ENCODE measurements around the gene KCNK2. TPM values are rescaled to one million over a fixed set of nuclear protein-coding genes. Genes with fewer than 3 reads are reported as not detected.

KCNK2 gene
- total RNA-seq, 1 experiment from 2014 or later, result 5.7 TPM

GRCh38 chr1:215243345-215244054, 161.0 kb downstream of the KCNK2 start:
- BruUV-seq (replicated peaks), result no TSS peak
- DNase-seq (ENCODE audit: unreplicated experiment), result no peak
- no peaks in the 10 kb centered on the region for H3K9me3 Mint-ChIP-seq (ENCODE audit: unreplicated experiment)
- no peak overlapping the region for H3K27ac Mint-ChIP-seq (ENCODE audit: low read depth, unreplicated experiment)
- H3K27me3 Mint-ChIP-seq (ENCODE audit: insufficient read depth, unreplicated experiment), result no peaks in the 10 kb centered on the region
- TF ChIP-seq CTCF (IDR thresholded peaks at IDR 0.05; ENCODE audit: unreplicated experiment), result no peak
- H3K4me3 Mint-ChIP-seq (ENCODE audit: unreplicated experiment), result no peak overlapping the region
- intact Hi-C loops (cut with micrococcal nuclease), result no loop called here
- H3K4me1 Mint-ChIP-seq (ENCODE audit: insufficient read depth, unreplicated experiment), result peaks cover 18% of the 10 kb centered on the region
- ChIA-PET POLR2A (interaction anchor here (0.6 to 0.7 kb wide), 2 partner anchors 34 to 166 kb away, joined by 3 read pairs; no protein-coding TSS in a partner anchor), CTCF (interaction anchor here (0.6 to 2.1 kb wide), 3 partner anchors 13 to 881 kb away, joined by 3 to 8 read pairs (median 3); no protein-coding TSS in a partner anchor)
- H3K36me3 Mint-ChIP-seq (ENCODE audit: insufficient read depth, unreplicated experiment), result no peaks in the 10 kb centered on the region

GRCh38 chr1:215250913-215251312, 168.4 kb downstream of the KCNK2 start:
- Mint-ChIP-seq H3K27ac (ENCODE audit: low read depth, unreplicated experiment) (no peak overlapping the region), H3K27me3 (ENCODE audit: insufficient read depth, unreplicated experiment) (no peaks in the 10 kb centered on the region), H3K4me3 (ENCODE audit: unreplicated experiment) (no peak overlapping the region), H3K4me1 (ENCODE audit: insufficient read depth, unreplicated experiment) (no peaks in the 10 kb centered on the region), H3K9me3 (ENCODE audit: unreplicated experiment) (peaks cover 6% of the 10 kb centered on the region), H3K36me3 (ENCODE audit: insufficient read depth, unreplicated experiment) (no peaks in the 10 kb centered on the region)
- no TSS peak for BruUV-seq (replicated peaks)
- ChIA-PET POLR2A (no interaction called here), CTCF (no interaction called here)
- TF ChIP-seq CTCF (IDR thresholded peaks at IDR 0.05; ENCODE audit: unreplicated experiment), result no peak
- no peak for DNase-seq (ENCODE audit: unreplicated experiment)
- intact Hi-C loops (cut with micrococcal nuclease), result no loop called here

- H3K9me3 Mint-ChIP-seq (ENCODE audit: unreplicated experiment), result peaks cover 6% of the 10 kb centered on the region
- H3K4me3 Mint-ChIP-seq (ENCODE audit: unreplicated experiment), result no peak overlapping the region
- no peak for TF ChIP-seq CTCF (IDR thresholded peaks at IDR 0.05; ENCODE audit: unreplicated experiment)
- DNase-seq (ENCODE audit: unreplicated experiment), result no peak
- H3K36me3 Mint-ChIP-seq (ENCODE audit: insufficient read depth, unreplicated experiment), result no peaks in the 10 kb centered on the region
- intact Hi-C loops (cut with micrococcal nuclease), result no loop called here
- ChIA-PET CTCF (no interaction called here), POLR2A (no interaction called here)
- BruUV-seq (replicated peaks), result no TSS peak
- no peak overlapping the region for H3K27ac Mint-ChIP-seq (ENCODE audit: low read depth, unreplicated experiment)
- H3K27me3 Mint-ChIP-seq (ENCODE audit: insufficient read depth, unreplicated experiment), result no peaks in the 10 kb centered on the region
- no peaks in the 10 kb centered on the region for H3K4me1 Mint-ChIP-seq (ENCODE audit: insufficient read depth, unreplicated experiment)
Measured at GRCh38 chr1:215251428-215251827, 168.9 kb downstream of the KCNK2 start.

GRCh38 chr1:215252164-215252563, 169.6 kb downstream of the KCNK2 start:
- no peak overlapping the region for H3K4me3 Mint-ChIP-seq (ENCODE audit: unreplicated experiment)
- no peak for DNase-seq (ENCODE audit: unreplicated experiment)
- ChIA-PET CTCF (no interaction called here), POLR2A (no interaction called here)
- TF ChIP-seq CTCF (IDR thresholded peaks at IDR 0.05; ENCODE audit: unreplicated experiment), result no peak
- no peak overlapping the region for H3K27ac Mint-ChIP-seq (ENCODE audit: low read depth, unreplicated experiment)
- H3K36me3 Mint-ChIP-seq (ENCODE audit: insufficient read depth, unreplicated experiment), result no peaks in the 10 kb centered on the region
- peaks cover 4% of the 10 kb centered on the region for H3K4me1 Mint-ChIP-seq (ENCODE audit: insufficient read depth, unreplicated experiment)
- peaks cover 6% of the 10 kb centered on the region for H3K9me3 Mint-ChIP-seq (ENCODE audit: unreplicated experiment)
- H3K27me3 Mint-ChIP-seq (ENCODE audit: insufficient read depth, unreplicated experiment), result no peaks in the 10 kb centered on the region
- intact Hi-C loops (cut with micrococcal nuclease), result no loop called here
- no TSS peak for BruUV-seq (replicated peaks)
